Stimulated activated CD4-positive, alpha-beta T cell treated with anti-CD3 and anti-CD28 coated beads, Interleukin-4, amount 100 ng/mL, for 1 hour (primary cell): ENCODE data around the gene PSMD9.

Experiments
- DNase-seq: peaks from one replicate; pipeline ENCODE4 v3.0.0-alpha.2; 2020

The PSMD9 gene

GRCh38 chr12:121957861-121958515, 69.4 kb downstream of the PSMD9 start:
- no peak for DNase-seq

DNA sequence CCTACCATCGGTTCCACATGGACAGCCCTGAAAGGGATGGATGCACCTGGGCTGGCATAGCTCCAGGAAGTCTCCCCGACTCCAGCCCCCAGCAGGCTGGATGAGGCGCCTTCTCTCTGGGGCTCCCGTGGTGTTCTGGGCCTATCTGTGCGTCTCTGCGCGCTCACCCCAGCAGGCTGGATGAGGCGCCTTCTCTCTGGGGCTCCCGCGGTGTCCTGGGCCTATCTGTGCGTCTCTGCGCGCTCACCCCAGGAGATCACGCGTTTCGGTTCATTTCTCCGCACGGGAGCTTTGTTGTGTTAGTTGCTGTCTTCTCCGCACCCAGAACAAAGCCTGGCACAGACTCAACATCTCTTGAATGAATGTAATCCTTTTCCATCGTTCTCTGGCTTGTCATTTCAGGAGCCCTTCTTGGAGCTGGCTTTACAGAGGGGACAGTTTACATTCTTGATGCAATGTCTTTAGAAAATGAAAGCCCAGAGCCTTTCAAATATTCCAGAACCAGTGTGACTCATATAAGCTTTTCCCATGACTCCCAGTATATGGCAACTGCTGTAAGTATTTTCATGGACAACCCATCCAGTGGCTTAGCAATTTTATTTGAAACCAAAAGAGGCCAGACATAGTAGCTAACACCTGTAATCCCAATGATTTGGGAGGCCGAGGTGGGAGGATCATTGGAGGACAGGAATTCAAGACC, 70.1 kb downstream of the PSMD9 start:
- no peak for DNase-seq

DNA sequence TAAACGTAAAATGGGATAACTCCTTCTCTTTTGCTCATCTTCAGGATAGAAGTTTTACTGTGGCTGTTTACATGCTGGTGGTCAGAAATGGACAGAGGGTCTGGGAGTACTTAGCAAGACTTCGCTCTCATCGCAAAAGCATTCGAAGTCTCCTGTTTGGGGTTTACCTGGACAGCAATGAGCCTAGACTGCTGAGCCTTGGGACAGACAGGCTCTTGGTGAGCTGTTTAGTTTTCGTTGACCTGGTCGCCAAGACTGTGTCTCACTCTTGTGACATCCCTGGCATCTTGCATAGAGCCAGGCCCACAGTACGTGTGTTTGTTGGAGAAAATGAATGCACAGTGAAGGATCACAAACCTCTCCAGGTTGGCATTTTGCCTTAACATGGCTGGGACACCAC, 72.0 kb downstream of the PSMD9 start:
- no peak for DNase-seq

- no peak for DNase-seq
These were observed 72.7 kb downstream of the PSMD9 start for GRCh38 chr12:121961195-121961879.

- DNase-seq = no peak
These were observed 74.9 kb downstream of the PSMD9 start for GRCh38 chr12:121963341-121964018.

DNA sequence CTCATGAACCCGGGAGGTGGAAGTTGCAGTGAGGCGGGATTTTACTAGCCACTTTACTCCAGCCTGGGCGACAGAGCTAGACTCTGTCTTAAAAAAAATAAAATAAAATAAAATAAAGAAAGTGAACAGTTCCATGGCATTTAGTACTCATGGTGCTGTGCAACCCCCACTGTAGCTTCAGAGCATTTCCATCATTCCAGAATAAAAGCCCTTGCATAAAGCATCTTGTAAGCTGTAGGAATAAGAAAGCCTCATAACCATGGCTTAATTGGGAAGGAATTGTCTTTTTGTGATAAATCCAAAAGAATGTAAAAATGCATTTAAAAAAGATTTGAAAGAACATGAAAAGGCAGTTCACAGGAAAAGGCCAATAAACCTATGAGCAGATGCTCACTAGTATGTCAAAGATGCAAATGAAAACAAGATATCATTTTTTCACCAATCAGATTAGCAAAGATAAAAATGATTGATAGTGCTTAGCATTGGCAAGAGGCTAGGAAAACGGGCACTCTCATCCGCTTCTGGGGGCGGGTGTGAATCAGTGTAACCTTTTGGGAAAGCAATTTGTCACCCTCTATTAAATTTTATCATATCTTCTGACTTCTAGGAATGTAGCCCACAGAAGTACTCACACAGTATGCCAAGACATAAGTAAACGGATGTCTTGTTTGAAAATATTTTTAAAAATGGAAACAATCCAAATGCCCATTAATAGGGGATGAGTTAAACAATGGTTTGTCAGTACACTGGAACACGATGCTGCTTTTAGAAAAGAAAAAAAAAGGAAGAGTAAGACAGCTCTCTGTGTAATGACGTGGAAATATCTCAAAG, 76.4 kb downstream of the PSMD9 start:
- no peak for DNase-seq

DNA sequence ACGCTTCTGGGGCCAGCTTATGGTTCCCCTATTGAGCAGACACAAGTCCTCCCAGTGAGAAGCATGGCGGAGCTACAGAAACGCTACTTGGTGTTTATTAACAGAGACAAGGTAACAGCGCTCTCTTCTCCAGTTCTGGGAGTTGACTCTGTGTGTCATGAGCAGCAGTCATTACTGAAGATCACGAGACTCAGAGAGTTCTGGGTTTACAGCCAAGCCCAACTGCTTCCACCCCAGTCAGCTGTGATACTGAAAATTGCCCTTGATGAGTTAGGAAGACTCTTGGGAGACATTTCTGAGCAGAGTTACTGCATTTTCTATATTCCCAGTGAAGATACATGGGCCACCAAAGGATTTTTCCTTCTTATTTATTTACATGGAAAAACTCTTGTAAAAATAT, 78.4 kb downstream of the PSMD9 start:
- no peak for DNase-seq
